CD4-positive, CD25-positive, alpha-beta regulatory T cell (primary cell): Measurements from ENCODE around the gene PPHLN1. TPM values are rescaled to one million over a fixed set of nuclear protein-coding genes. Genes with fewer than 3 reads are reported as not detected.
A peak's percentile ranks its signal among the peaks of the same experiment; 100 is the strongest.
"Not testable (repeated sequence)": the region's sequence is repeated elsewhere in the genome, so short reads cannot be mapped to it uniquely, and the experiment has no call there.

Source experiments
- ATAC-seq, 2 donors: fragments of 150-1000 bp; cut with Tn5 transposase; one replicate each; pipeline ENCODE4 v1.10.0; 2021; ENCODE audit warnings: low read depth in 2 of 2, moderate number of reproducible peaks in 2 of 2, moderate library complexity in 1 of 2
- DNase-seq, 3 donors: peaks; one replicate each; pipeline versions ENCODE4 v3.0.0 to v3.0.0-alpha.2; 2012 to 2022; ENCODE audit warnings: mixed read lengths in 1 of 3
- H3K27ac ChIP-seq: one replicate; pipeline ENCODE4 v1.7.0; 2013; ENCODE audit warnings: mild to moderate bottlenecking, low read length; ENCODE audit not compliant: insufficient read depth, poor library complexity, severe bottlenecking
- H3K27me3 ChIP-seq: one replicate; pipeline ENCODE4 v1.7.0; 2013; ENCODE audit warnings: low read length; ENCODE audit not compliant: control insufficient read depth, insufficient read depth
- H3K36me3 ChIP-seq: one replicate; pipeline ENCODE4 v1.7.0; 2013; ENCODE audit warnings: mild to moderate bottlenecking, low read length, moderate library complexity; ENCODE audit not compliant: control insufficient read depth, insufficient read depth
- H3K4me1 ChIP-seq: 2 replicates; pipeline ENCODE4 v1.7.0; 2013; ENCODE audit warnings: mild to moderate bottlenecking, low read length; ENCODE audit not compliant: insufficient read depth, control insufficient read depth, poor library complexity, severe bottlenecking
- H3K4me3 ChIP-seq: one replicate; pipeline ENCODE4 v1.7.0; 2013; ENCODE audit warnings: low read depth, mild to moderate bottlenecking, low read length, moderate library complexity
- H3K9me3 ChIP-seq, 2 experiments: 1 replicate in 1 of 2; 2 replicates in 1 of 2; pipeline ENCODE4 v1.7.0; 2013; ENCODE audit warnings: low read length in 2 of 2, mild to moderate bottlenecking in 1 of 2, moderate library complexity in 1 of 2; ENCODE audit not compliant: control insufficient read depth in 2 of 2
- H3K27ac Mint-ChIP-seq, 3 donors: one replicate each; pipeline ENCODE4 v1.8.0; 2020 to 2022; ENCODE audit warnings: mild to moderate bottlenecking in 3 of 3, mixed read lengths in 3 of 3, moderate library complexity in 2 of 3
- H3K27me3 Mint-ChIP-seq: one replicate; pipeline ENCODE4 v1.8.0; 2022; ENCODE audit warnings: mild to moderate bottlenecking, mixed read lengths
- H3K36me3 Mint-ChIP-seq: one replicate; pipeline ENCODE4 v1.8.0; 2020; ENCODE audit warnings: mixed read lengths
- H3K4me1 Mint-ChIP-seq, 4 donors: one replicate each; pipeline ENCODE4 v1.8.0; 2020 to 2022; ENCODE audit warnings: mixed read lengths in 4 of 4, mild to moderate bottlenecking in 1 of 4
- H3K4me3 Mint-ChIP-seq, 4 donors: one replicate each; pipeline ENCODE4 v1.8.0; 2020 to 2022; ENCODE audit warnings: mild to moderate bottlenecking in 4 of 4, mixed read lengths in 4 of 4, moderate library complexity in 3 of 4
- H3K9me3 Mint-ChIP-seq, 7 donors: one replicate each; pipeline ENCODE4 v1.8.0; 2020 to 2022; ENCODE audit warnings: mixed read lengths in 7 of 7, mild to moderate bottlenecking in 3 of 7, moderate library complexity in 2 of 7
- polyA plus RNA-seq, 4 donors: library from polyadenylated mRNA; unstranded; fragments of 300-500 nt; fragmentation: Illumina TruSeq; gene quantifications; one replicate each; pipeline ENCODE4 v1.2.3, GENCODE V29; 2021
- total RNA-seq: library from RNA; stranded (reverse); gene quantifications from one replicate; pipeline ENCODE4 v1.2.3, GENCODE V29; 2022

PPHLN1 gene
- total and polyA plus RNA-seq, 5 donors from 2014 or later, result 102 to 186 (median 178) TPM

DNA sequence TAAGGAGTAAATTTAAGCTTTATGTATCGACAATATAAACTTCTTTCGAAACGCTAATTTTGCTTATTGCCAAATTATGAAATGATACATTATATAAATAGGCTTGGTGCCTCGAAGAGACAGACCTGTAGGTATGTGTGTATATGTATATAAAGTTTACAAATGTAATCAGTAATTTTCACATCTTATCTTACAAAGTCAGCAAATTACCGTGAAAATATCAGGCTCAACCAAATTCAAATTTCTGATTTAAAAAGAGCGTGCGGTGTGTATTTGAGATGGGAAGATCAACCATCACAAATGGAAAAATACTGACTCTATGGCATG, 678 bp upstream of the PPHLN1 start:
- Histone ChIP-seq H3K27ac (peak overlapping the region; percentile 84), H3K9me3 (no peaks in the 10 kb centered on the region), H3K27me3 (no peaks in the 10 kb centered on the region), H3K36me3 (peaks cover 14% of the 10 kb centered on the region), H3K4me1 (peaks cover 42% of the 10 kb centered on the region), H3K4me3 (peak overlapping the region; percentile 97)
- peaks cover 25 to 55% (median 45%) of the 10 kb centered on the region in 4 donors for H3K4me1 Mint-ChIP-seq
- peak overlapping the region; percentile 90 to 99 (median 98) for H3K27ac Mint-ChIP-seq
- H3K27me3 Mint-ChIP-seq, result no peaks in the 10 kb centered on the region
- no peak for DNase-seq
- no peaks in the 10 kb centered on the region for H3K9me3 Mint-ChIP-seq
- H3K4me3 Mint-ChIP-seq, result peak overlapping the region; percentile 92 to 99 (median 98)
- H3K36me3 Mint-ChIP-seq, result peaks cover 12% of the 10 kb centered on the region
- ATAC-seq, result no peak

DNA sequence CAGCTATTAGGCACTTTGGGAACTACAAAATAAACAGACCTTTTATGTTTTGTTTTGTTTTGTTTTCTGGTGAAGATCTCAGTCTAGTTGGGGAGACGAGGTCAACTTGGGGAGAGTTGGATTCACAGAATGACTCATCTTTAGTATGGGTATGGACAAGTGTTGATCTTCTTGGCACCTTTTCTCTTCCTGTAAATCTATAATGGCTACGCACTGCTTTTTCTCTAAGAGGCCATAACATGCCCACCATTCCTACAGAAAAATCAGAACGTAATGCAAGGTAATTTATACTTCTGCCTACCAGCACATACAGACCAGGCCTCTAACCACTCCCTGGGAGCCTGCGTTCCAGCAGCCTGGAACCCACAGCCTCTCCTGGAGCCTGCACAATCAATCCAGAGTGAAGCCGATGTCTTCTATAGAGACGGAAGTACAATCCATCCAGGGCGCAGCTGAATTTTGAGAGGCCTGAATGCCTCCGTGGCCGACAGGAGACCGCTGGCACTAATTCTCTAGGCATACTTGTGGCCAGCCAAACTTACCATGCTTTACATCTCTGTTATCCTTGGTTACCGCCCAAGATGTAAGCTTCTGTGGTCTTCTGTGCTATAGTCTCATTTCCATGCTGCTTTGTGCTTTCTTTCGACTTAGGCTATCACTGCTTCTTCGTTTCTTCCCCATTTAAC, 717 bp downstream of the PPHLN1 start:
- peaks cover 22 to 69% (median 52%) of the 10 kb centered on the region in 4 donors for H3K4me1 Mint-ChIP-seq
- DNase-seq (peak in 2 of 3 donors; percentile 32 to 37), ATAC-seq (peak in 1 of 2 donors; percentile 13)
- Histone ChIP-seq H3K27ac (peak overlapping the region; percentile 84), H3K36me3 (peaks cover 5% of the 10 kb centered on the region), H3K4me1 (peaks cover 43% of the 10 kb centered on the region), H3K9me3 (no peaks in the 10 kb centered on the region), H3K4me3 (peak overlapping the region; percentile 97), H3K27me3 (no peaks in the 10 kb centered on the region)
- no peaks in the 10 kb centered on the region for H3K27me3 Mint-ChIP-seq
- peak overlapping the region; percentile 90 to 99 (median 98) for H3K27ac Mint-ChIP-seq
- no peaks in the 10 kb centered on the region for H3K9me3 Mint-ChIP-seq
- H3K4me3 Mint-ChIP-seq, result peak overlapping the region; percentile 92 to 99 (median 98)
- H3K36me3 Mint-ChIP-seq, result peaks cover 2% of the 10 kb centered on the region

DNA sequence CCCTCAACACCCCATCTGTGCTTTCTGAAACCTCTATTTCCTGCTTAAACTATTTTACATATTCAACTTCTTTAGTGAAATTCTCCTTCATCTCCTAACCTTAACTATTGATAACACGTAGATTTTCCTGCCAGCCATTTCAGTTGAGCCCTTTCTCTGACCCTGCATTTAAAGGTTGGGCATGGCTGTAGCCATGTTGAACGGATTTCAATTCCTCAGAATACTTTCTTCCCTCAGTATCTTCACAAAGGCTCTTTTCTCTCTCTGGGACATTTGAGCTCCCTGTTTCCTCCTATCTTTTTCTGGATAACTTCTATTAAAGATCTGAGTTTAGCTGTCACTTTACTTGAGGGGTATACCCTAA, 1.2 kb downstream of the PPHLN1 start:
- Mint-ChIP-seq H3K4me3 (peak overlapping the region; percentile 92 to 99 (median 98)), H3K4me1 (peaks cover 27 to 74% (median 56%) of the 10 kb centered on the region in 4 donors), H3K27ac (peak overlapping the region; percentile 90 to 99 (median 98)), H3K9me3 (no peaks in the 10 kb centered on the region), H3K27me3 (no peaks in the 10 kb centered on the region), H3K36me3 (no peaks in the 10 kb centered on the region)
- ATAC-seq, result no peak
- Histone ChIP-seq H3K4me1 (peaks cover 43% of the 10 kb centered on the region), H3K27me3 (no peaks in the 10 kb centered on the region), H3K36me3 (peaks cover 5% of the 10 kb centered on the region), H3K4me3 (peak overlapping the region; percentile 97), H3K27ac (peak overlapping the region; percentile 84), H3K9me3 (no peaks in the 10 kb centered on the region)
- DNase-seq, result no peak

DNA sequence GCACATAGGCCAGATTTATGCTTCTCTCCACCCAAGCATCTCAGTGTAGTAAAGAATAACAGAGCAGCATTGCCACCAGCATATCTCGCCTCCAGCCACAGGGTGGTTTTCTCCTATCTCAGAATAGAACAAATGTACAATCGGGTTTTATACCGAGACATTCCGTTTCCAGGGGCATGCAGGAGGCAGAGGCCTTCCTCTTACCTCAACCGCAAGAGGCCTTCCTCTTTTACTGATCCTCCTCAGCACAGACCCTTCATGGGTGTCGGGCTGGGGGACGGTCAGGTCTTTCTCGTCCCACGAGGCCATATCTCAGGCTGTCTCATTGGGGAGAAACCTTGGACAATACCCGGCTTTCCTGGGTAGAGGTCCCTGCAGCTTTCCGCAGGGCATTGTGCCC, 4.1 kb downstream of the PPHLN1 start:
- H3K4me3 ChIP-seq, H3K9me3 ChIP-seq, H3K27me3 Mint-ChIP-seq, ATAC-seq, H3K27ac ChIP-seq, H3K36me3 Mint-ChIP-seq, H3K36me3 ChIP-seq, H3K27me3 ChIP-seq, DNase-seq, H3K9me3 Mint-ChIP-seq: not testable (repeated sequence)
- peak overlapping the region; percentile 15 to 51 (median 34) for H3K4me3 Mint-ChIP-seq
- peaks cover 52% of the 10 kb centered on the region for H3K4me1 ChIP-seq
- peak overlapping the region; percentile 2 to 67 (median 47) for H3K27ac Mint-ChIP-seq
- peaks cover 42 to 84% (median 68%) of the 10 kb centered on the region in 4 donors for H3K4me1 Mint-ChIP-seq

DNA sequence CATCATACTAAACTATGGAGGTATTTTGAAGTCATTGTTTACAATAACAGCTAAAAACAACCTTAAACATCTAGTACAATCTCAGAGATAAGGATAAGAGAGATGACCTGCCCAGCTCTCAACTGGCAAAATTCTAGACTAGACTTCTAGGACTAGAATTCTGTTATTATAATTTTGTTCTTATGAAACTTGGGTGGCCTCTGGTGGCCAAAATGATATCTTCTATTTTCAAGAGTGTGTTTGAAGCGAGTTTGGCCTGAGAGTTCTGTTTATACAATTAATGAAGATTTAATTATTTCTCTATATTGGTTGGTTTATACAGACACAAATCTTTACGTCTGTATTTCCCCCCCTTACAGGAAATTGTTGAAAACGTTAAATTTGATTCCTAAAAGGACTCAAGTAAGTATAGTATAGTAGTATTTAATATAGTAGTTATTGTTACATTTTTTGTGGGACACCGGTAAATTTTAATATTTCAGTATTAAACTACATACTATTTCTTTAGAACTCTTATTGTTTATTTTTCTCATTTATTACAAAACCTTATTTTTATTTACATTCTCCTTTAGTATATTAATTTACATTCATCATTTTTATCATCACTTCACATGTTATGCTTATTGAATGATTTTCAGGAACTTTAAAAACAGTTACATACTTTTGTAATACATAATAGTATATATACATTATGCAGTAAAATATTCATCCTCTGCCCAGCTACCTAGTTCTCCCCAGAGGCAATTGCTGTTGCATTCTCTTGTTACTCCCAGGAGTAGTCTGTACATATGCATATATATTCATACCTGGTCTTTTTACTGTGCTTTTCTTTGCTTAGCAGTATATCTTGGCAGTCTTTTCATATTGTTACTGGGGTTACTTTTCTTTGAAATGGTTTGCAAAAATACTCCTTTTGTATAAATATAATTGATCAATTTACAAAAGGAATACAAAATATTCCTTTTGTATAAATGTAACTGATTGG, 6.6 kb downstream of the PPHLN1 start:
- peak in 2 of 3 donors; percentile 51 to 69 for DNase-seq
- no peaks in the 10 kb centered on the region for H3K9me3 ChIP-seq
- H3K27me3 Mint-ChIP-seq, result no peaks in the 10 kb centered on the region
- ATAC-seq, result peak in 1 of 2 donors; percentile 64
- peak overlapping the region in 1 of 3 donors; percentile 57 for H3K27ac Mint-ChIP-seq
- H3K36me3 ChIP-seq, result peaks cover 14% of the 10 kb centered on the region
- H3K4me1 ChIP-seq, result peaks cover 42% of the 10 kb centered on the region
- no peaks in the 10 kb centered on the region for H3K27me3 ChIP-seq
- H3K4me3 ChIP-seq, result no peak overlapping the region
- peaks cover 41 to 74% (median 60%) of the 10 kb centered on the region in 4 donors for H3K4me1 Mint-ChIP-seq
- peak overlapping the region in 2 of 4 donors; percentile 28 to 62 for H3K4me3 Mint-ChIP-seq
- no peaks in the 10 kb centered on the region for H3K9me3 Mint-ChIP-seq
- H3K27ac ChIP-seq, result no peak overlapping the region
- peaks cover 3% of the 10 kb centered on the region for H3K36me3 Mint-ChIP-seq

DNA sequence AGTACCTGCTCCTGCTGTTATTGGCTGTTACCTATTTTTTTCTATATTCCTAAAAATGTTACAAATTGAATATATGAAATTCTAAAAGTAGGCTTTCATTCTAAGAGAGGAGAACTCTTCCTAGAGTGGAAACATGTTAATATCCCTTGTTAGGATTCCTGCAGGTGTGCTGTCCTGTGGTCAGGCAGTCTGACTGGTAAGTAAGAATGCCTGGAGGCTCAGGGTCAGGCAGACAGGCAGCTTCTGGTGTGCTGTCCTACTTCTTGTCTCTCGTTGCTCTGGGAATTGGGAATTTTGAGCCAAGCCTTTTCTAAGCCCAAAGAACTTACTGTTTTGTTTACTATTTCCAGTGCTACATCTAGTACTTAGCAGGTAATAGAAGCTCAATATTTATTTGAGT, 10.3 kb downstream of the PPHLN1 start:
- no peak overlapping the region for H3K4me3 Mint-ChIP-seq
- no peaks in the 10 kb centered on the region for H3K27me3 ChIP-seq
- no peaks in the 10 kb centered on the region for H3K27me3 Mint-ChIP-seq
- H3K36me3 ChIP-seq, result peaks cover 31% of the 10 kb centered on the region
- H3K36me3 Mint-ChIP-seq, result peaks cover 21% of the 10 kb centered on the region
- H3K27ac Mint-ChIP-seq, result no peak overlapping the region
- peaks cover 27% of the 10 kb centered on the region for H3K4me1 ChIP-seq
- H3K9me3 ChIP-seq, result no peaks in the 10 kb centered on the region
- DNase-seq (no peak), ATAC-seq (no peak)
- no peak overlapping the region for H3K27ac ChIP-seq
- no peaks in the 10 kb centered on the region for H3K9me3 Mint-ChIP-seq
- H3K4me3 ChIP-seq, result no peak overlapping the region
- peaks cover 49 to 61% (median 53%) of the 10 kb centered on the region in 4 donors for H3K4me1 Mint-ChIP-seq

DNA sequence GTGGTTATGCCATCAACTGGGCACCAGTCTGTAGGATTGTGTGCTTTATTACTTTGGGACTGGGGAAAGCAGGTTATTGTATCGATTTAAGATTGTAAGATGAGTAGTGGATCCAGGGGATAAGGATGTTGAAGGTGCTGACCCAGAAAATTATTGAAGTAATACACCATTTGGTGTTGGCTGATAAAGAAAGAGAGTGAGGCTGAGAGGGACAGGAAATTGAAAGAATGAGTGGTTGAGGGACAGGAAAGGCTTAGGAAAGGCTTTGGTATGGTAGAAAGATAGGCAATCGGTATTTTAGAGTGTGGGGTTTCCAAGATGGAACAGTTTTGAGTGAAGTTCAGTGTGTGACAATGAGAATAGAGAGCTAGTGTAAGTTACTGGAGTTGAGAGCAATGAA, 12.3 kb downstream of the PPHLN1 start:
- Histone ChIP-seq H3K27ac (no peak overlapping the region), H3K9me3 (no peaks in the 10 kb centered on the region), H3K36me3 (peaks cover 37% of the 10 kb centered on the region), H3K4me3 (no peak overlapping the region), H3K27me3 (no peaks in the 10 kb centered on the region), H3K4me1 (peaks cover 32% of the 10 kb centered on the region)
- Mint-ChIP-seq H3K27ac (peak overlapping the region in 2 of 3 donors; percentile 8 to 15), H3K9me3 (no peaks in the 10 kb centered on the region), H3K27me3 (no peaks in the 10 kb centered on the region), H3K4me3 (peak overlapping the region in 2 of 4 donors; percentile 14), H3K4me1 (peaks cover 41 to 61% (median 54%) of the 10 kb centered on the region in 4 donors), H3K36me3 (peaks cover 21% of the 10 kb centered on the region)
- DNase-seq (no peak), ATAC-seq (no peak)
